HepG2 (cell line): ENCODE results near the gene UCP3.

Source experiments
- ELF4 ChIP-seq: sonication (generic); formaldehyde crosslinking; IDR thresholded peaks from 2 replicates; pipeline ENCODE4 v1.5.0; 2020; ENCODE audit warnings: missing genetic modification reagents, mild to moderate bottlenecking, moderate library complexity, borderline replicate concordance
- TF ChIP-seq, protein P1 (sequence below): sonication (generic); formaldehyde crosslinking; IDR thresholded peaks from 2 replicates; pipeline ENCODE4 v1.5.0; 2020; ENCODE audit warnings: mild to moderate bottlenecking, missing genetic modification reagents, moderate library complexity

GRCh38 chr11:73971175-73971719 lies 37.6 kb downstream of the UCP3 start:
- TF ChIP-seq, protein P1, sequence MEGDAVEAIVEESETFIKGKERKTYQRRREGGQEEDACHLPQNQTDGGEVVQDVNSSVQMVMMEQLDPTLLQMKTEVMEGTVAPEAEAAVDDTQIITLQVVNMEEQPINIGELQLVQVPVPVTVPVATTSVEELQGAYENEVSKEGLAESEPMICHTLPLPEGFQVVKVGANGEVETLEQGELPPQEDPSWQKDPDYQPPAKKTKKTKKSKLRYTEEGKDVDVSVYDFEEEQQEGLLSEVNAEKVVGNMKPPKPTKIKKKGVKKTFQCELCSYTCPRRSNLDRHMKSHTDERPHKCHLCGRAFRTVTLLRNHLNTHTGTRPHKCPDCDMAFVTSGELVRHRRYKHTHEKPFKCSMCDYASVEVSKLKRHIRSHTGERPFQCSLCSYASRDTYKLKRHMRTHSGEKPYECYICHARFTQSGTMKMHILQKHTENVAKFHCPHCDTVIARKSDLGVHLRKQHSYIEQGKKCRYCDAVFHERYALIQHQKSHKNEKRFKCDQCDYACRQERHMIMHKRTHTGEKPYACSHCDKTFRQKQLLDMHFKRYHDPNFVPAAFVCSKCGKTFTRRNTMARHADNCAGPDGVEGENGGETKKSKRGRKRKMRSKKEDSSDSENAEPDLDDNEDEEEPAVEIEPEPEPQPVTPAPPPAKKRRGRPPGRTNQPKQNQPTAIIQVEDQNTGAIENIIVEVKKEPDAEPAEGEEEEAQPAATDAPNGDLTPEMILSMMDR (CRISPR knock-in tag) = no peak
- TF ChIP-seq ELF4 (CRISPR knock-in tag) = no peak
